H54 (cell line): Measurements from ENCODE around the gene NDNF.

Source experiments
- DNase-seq: peaks from one replicate; pipeline ENCODE4 v3.0.0; 2011; ENCODE audit warnings: low spot score, mixed read lengths; ENCODE audit not compliant: insufficient read length
- FAIRE-seq: peaks from 3 replicates; lab custom pipeline; 2011; peaks lifted over from hg19 to GRCh38; lab: Jason Lieb, UNC
- POLR2A ChIP-seq: IDR thresholded peaks from 2 replicates; pipeline ENCODE4 v1.6.1; 2011; ENCODE audit warnings: low read depth, mild to moderate bottlenecking, low read length

The NDNF gene

DNA sequence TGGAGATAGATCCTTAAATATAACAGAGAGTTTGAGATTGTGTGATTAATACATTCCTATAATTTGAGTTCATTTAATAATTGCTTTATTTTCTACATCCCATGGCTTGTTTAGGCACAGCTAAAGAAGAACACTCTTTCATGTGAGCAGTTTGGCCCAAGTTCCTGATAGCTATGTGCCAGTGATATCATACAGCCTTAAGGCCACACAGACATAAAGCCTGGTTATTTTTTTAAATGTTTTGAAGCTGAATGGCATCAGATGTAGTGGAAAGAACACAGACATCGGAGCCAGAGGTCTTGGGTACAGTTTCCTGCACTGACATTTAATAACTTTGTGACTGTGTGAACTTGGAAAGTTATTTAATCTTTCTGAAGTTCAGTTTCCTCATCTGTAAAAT is 7.0 kb upstream of the NDNF start:
- FAIRE-seq (no peak), DNase-seq (no peak)
- TF ChIP-seq POLR2A, result no peak

DNA sequence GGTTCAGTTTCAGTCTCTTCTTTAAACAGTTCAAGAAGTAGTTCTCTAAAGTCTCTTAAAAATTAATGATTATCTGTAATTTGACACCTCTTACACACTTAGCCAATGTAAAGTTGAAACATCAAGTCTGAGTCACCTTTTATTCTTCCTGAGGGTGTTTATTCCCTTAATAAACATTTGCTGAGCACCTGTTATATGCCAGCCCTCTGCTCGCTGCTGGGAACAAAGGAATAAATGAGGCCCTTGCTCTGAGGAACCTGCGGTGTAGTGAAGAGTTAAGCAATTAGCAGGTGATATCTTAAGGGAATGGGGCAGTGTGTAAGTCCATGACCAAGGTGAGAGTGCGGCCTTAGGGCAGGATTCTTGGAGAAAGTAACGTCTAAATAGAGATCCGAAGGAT is 5.2 kb upstream of the NDNF start:
- FAIRE-seq (no peak), DNase-seq (no peak)
- no peak for TF ChIP-seq POLR2A

DNA sequence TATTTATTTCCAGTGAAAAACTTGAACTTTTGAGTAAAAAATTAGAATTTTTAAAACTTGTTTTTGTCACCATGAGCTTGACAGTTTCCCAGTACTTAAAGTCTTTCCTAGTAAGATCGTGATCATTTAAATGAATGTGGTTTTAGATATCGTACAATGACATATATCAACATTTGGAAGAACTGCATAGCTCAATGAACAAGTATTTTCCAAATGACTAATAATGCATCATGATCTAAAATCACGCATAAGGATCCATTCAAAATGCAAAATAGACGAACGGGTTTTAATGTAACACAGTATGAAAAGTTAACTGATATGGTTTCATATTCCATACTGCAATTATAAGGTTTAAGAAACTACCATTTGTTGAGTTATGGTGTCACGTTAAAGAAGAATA is 4.1 kb upstream of the NDNF start:
- DNase-seq, result no peak
- TF ChIP-seq POLR2A, result no peak
- no peak for FAIRE-seq

DNA sequence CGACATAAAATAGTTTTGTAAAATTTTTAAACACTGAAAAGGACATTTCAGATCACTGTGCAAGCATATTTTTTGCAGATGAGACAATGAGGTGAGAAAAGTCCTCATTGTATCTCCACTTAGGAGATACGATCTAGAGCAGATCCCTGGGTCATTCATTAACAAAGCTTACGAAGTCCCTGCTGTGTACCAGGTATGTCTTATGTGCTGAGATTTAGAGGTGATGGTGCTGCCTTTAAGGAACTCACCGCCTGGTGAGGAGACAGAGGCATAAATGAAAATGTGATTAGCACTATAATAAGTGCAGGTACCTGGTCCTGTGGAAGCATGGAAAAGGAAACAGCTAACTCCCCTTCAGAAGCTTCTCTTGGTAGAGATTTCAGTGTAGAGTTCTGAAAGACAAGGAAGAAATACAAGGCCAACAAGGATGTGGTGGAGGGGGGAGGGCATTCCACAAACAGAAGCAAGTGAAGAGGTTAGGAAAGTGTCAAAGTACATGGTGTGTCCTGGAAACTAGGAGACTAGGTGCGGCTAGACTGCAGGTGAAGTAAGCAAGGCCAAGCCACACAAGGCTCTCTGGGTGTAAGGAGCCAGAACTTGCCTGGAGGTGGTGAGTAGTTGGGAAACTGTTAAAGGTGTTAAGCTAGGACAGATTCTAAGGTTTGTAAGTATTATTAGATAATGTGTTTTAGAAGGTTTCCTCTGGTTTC is 1.5 kb upstream of the NDNF start:
- TF ChIP-seq POLR2A, result no peak
- no peak for DNase-seq
- no peak for FAIRE-seq

DNA sequence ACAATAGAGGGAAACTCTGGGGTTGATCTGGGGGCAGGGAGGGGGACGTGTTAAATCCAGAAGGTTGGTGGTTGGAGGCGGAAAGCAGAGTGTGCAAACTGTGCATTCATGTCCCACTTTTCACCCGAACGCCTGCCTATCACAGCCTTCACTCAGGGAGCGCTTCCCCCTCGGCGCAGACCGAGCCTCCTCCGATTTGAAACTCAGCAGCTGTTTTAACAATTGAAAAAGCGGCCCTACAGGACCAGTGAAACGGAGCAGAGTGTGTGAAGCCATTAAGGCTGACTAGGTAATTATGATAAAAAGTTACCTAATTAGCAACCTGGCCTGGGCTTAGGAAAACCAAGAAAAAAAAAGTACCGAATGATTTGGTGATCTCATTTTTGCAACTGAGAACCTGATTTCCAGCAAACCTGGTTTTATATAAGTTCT is 685 bp upstream of the NDNF start:
- DNase-seq, result no peak
- no peak for FAIRE-seq
- no peak for TF ChIP-seq POLR2A

DNA sequence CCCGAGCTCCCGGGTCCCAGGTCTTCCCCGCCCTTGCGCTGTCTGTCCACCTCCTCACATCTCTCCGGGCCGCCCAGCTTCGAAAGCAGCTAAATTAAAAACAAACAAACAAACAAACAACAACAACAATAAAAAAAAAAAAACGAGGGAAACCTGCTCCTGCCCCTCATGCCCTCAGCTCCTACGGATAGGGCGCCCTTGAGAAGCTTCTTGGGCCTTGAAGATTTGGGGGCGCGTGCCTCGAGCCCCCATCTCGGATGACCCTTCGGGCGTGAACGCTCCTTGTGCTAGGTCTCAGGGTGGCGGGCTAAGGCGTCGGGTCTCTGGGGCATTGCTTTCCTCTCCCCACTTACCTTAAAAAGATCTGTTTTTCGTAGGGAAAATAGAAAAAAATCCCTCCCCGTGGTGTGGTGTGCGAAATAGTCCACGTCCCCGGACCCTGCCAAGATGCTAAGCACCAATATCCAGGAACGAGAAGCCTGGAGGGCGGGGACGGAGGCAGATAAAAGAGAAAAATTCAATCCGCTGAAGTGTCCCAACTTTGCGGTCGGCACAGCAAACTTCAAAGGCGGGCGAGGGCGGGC is 603 bp downstream of the NDNF start:
- DNase-seq, result no peak
- no peak for TF ChIP-seq POLR2A
- no peak for FAIRE-seq

DNA sequence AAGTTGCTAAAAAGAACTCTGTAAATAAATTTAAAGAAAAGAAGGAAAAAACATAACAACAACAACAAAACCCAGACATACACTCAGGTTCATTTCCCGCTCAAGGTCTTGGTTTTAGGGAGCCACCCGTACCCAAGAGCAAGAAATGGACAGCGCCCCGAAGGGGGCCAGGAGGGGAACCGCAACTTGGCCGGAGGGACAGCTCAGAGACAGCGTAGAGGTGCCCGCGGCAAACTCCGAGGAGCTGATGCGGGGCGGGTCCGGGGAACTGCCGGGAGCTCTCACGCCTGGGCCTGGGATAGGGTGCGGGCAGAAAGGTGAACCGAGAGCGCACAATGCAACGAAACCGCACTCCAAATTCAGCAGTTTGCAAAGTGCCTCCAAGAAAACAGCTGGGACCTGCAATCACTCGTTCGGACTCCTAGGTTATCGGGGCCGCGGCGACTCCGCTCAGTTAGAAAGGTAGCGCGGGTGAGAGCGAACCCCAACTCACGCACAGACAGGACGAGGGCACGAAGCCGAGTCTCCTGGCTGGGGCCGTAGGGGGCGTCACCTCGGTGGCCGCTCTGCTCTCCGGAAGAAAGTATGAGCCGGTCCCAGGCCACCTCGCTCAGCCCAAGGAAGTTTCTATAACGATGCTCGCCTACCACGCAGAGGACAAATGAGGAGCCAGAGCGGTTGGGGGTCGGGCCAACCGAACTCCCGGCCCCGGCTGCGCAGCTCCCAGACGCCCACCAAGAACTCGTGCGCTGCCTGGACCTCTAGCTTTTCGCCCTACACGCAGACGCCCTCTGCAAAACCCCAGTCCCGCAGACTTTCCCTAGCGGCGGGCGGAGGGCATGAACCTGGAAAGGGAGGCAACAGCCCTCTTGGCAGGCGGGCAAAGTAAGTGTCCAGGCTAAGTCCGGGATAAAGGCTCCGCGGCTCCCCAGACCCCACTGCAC is 1.4 kb downstream of the NDNF start:
- FAIRE-seq (no peak), DNase-seq (peak; percentile 13)
- TF ChIP-seq POLR2A, result no peak

DNA sequence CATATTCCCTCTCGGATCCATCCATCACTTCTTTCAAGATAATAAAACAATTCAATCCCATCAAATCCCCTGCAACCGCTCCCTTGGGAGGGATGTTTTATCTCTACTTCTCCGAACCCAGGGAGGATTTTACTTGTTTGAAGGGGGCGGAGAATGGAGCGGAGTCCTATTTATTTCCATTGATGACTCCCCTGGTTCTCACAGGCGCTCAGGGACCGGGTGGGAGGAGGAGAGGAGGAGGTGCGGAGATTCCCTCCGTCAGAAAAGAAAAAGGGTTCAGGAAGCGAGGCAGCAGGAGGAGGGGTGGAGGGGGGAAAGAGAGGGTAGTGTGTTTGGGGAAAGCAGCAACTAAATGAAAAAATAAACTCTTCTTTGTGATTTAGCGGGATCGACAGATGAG is 2.1 kb downstream of the NDNF start:
- DNase-seq, result no peak
- FAIRE-seq, result no peak
- no peak for TF ChIP-seq POLR2A

DNA sequence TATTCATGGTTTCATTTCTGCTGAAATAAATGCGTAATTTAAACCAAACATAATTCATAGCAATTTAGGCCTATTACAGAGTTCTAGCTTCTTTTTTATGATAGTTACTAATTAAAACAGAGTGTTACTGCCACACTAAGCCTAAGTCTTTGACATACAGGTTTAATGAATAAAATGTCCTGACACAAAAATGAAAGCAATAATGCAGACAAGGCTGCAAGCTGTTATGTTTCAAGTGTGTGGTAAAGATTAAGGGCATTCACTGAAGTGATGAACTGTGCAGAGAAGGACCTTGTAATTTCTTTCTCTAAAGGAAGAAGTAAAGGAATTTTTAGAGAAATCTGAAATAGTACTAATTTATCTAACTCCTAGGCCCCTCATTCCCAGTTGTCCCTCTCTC is 2.9 kb downstream of the NDNF start:
- FAIRE-seq (no peak), DNase-seq (no peak)
- TF ChIP-seq POLR2A, result no peak

DNA sequence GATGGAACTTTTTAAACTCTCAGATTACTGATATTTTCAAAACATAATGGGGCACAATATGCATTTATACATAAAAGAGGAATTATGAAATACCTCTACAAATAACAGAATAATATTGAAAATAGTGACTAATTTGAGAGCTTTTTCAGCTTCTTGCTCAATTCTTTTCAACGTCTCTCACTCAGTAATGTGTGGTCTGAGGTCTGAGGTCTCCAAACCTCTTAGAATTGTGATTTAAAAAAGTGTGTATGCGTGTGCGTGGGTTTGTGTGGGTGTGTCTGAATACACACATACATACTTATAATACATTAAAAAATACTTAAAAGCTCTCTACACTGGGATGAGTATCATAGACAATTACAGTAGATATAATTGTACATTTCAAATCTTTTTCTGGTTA is 7.9 kb downstream of the NDNF start:
- FAIRE-seq (no peak), DNase-seq (no peak)
- TF ChIP-seq POLR2A, result no peak

DNA sequence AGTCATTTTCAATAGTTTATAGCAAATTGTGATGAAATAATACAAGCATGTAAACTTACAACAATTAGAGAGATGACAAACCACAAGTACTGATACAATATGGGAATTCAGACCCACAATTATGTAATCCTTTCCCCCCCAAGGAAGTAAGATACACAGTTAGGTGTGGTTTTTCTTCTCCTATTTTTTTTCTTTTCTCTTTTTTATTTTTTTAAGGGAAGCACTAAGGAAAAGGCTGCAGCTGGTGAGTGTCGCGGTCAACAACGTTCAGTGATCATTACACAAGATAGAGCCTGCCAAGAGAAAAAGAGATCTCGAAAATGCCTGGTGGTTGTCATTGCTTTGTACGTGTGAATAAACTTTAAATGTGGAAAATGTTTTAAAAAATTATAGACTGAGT is 9.8 kb downstream of the NDNF start:
- no peak for TF ChIP-seq POLR2A
- no peak for DNase-seq
- FAIRE-seq, result no peak

DNA sequence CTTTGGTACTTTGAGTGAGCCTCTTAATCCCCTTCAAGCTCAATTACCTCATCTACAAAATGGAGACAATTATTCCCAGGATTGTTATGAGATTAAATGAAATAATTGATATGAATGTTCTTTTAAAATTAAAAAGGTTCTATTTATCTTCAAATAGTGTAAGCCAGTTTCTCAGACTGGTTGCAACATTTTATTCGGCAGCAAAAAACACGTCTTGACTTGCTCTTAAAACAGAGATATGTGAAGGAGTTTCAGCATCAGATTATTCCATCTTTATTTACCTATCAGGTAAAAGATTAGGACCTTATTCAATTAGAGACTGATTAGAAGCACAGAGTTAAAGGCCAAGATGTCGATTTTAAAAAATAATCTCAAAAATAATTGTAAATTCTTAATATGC is 10.5 kb downstream of the NDNF start:
- no peak for TF ChIP-seq POLR2A
- FAIRE-seq (no peak), DNase-seq (no peak)

DNA sequence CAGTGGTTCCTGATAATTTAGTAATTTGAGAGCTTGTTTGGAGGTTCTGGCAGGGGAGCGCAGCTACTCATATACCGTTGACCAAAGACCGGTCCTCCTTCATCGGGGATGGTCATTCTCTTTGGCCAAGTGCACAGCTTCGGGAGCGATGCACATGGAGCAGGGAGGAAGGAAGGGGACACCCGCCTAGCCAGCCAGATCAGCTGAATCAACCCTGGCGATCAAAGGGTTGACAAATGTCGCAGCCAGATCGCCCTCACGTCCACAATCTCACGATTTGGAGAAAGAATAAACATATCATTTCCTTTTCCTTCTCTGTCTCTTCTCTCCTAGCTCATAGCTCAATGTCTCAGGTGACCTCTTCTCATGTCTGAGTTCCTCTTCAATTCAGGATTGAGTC is 11.1 kb downstream of the NDNF start:
- no peak for TF ChIP-seq POLR2A
- no peak for DNase-seq
- FAIRE-seq, result no peak

DNA sequence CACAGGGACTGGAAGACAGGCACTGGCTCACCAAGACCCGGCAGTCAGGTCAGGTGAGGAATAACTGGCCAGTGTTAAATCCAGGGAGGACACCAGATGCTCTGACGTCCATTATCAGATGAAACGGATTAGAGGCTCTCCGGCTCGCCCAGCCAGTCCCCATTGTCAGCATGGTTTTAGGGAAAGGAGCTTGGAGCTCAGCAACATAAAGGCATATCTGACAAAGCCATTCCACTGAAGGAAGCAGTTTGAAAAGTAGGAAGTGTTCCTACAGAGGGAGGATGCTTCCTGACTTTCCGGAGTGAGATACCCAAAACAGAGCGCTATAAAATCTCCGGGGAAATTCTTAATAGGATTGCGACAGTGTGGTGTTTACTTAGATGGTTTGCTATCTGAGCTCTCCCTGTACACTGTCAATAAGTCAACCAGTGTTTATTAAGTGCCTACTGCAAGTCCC is 14.8 kb downstream of the NDNF start:
- DNase-seq (no peak), FAIRE-seq (no peak)
- no peak for TF ChIP-seq POLR2A
